Gastrocnemius medialis (tissue), 4 donors: ENCODE results near the gene GNB1L. TPM values are rescaled to one million over a fixed set of nuclear protein-coding genes. Genes with fewer than 3 reads are reported as not detected.

Source experiments
- ATAC-seq, 2 donors: fragments of 150-250 bp; one replicate each; pipeline ENCODE4 v1.9.1; 2016
- DNase-seq, 2 donors: peaks; one replicate each; pipeline ENCODE4 v3.0.0-alpha.2; 2019
- H3K27ac ChIP-seq, 4 donors: fragments of 200-600 bp; sonication (generic); 1 replicate in 1 of 4; 2 replicates in 3 of 4; pipeline ENCODE4 v1.5.1; 2016 to 2018; ENCODE audit warnings: mild to moderate bottlenecking in 2 of 4, moderate library complexity in 1 of 4
- H3K27me3 ChIP-seq, 3 donors: fragments of 200-600 bp; sonication (generic) in 2 of 3; 1 replicate in 1 of 3; 2 replicates in 2 of 3; pipeline versions ENCODE4 v1.5.1 to v1.6.0; 2016 to 2019; ENCODE audit warnings: mild to moderate bottlenecking in 1 of 3, moderate library complexity in 1 of 3
- H3K36me3 ChIP-seq, 2 donors: fragments of 200-600 bp; sonication (generic) in 1 of 2; one replicate each; pipeline ENCODE4 v1.5.1; 2017 to 2018
- H3K4me1 ChIP-seq, 2 donors: fragments of 200-600 bp; sonication (generic) in 1 of 2; one replicate each; pipeline ENCODE4 v1.5.1; 2016 to 2017; ENCODE audit warnings: mild to moderate bottlenecking in 2 of 2
- H3K4me3 ChIP-seq, 4 donors: fragments of 200-600 bp; sonication (generic) in 3 of 4; 1 replicate in 1 of 4; 2 replicates in 3 of 4; pipeline ENCODE4 v1.5.1; 2016 to 2019; ENCODE audit warnings: mild to moderate bottlenecking in 2 of 4
- H3K9me3 ChIP-seq, 3 donors: fragments of 200-600 bp; sonication (generic) in 2 of 3; 1 replicate in 1 of 3; 2 replicates in 2 of 3; pipeline ENCODE4 v1.5.1; 2016 to 2019
- CTCF ChIP-seq, 5 experiments: fragments of 450-650 bp in 3 of 5; fragments of 200-600 bp in 2 of 5; sonication (generic) in 2 of 5; IDR thresholded peaks in 4 of 5; conservative IDR thresholded peaks in 1 of 5; 1 replicate in 4 of 5; 2 replicates in 1 of 5; pipeline ENCODE4 v1.5.1; 2016 to 2019; ENCODE audit warnings: antibody characterized with exemption in 5 of 5, mild to moderate bottlenecking in 3 of 5, moderate library complexity in 3 of 5
- POLR2A ChIP-seq, 2 donors: fragments of 450-650 bp; IDR thresholded peaks; one replicate each; pipeline ENCODE4 v1.6.1; 2017; ENCODE audit warnings: antibody characterized with exemption in 2 of 2, mild to moderate bottlenecking in 2 of 2, moderate library complexity in 2 of 2
- in situ Hi-C, 4 donors: fragments of 200-750 bp; cut with MboI; loops; one replicate each; pipeline versions ENCODE4 v1.15.0 to v1.8.0; 2017; ENCODE audit warnings: low sequenced_read_pairs in 4 of 4
- intact Hi-C: fragments of 100-400 bp; cut with DNase I; formaldehyde crosslinking; loops from one replicate; pipeline ENCODE4 v1.15.1; 2023; ENCODE audit warnings: low total_unique reads
- total RNA-seq, 4 donors: library from RNA; depleted of rRNA; stranded (reverse); fragments of >200 nt; gene quantifications; one replicate each; pipeline versions ENCODE4 v1.1.0 to v1.2.3, GENCODE V29; 2016

Gene GNB1L
- total RNA-seq, 4 donors from 2014 or later = 4.4 to 9.6 (median 6.7) TPM

- in situ Hi-C loops (no loop called here), intact Hi-C loops (no loop called here)
- Histone ChIP-seq H3K4me1 (no peaks in the 10 kb centered on the region), H3K36me3 (no peaks in the 10 kb centered on the region), H3K27me3 (no peaks in the 10 kb centered on the region), H3K4me3 (no peak overlapping the region), H3K9me3 (no peaks in the 10 kb centered on the region), H3K27ac (no peak overlapping the region)
- TF ChIP-seq POLR2A (IDR thresholded peaks at IDR 0.05) (no peak), CTCF (IDR thresholded peaks at IDR 0.05 in 4 of 5, conservative IDR thresholded peaks at IDR 0.05 in 1 of 5) (no peak)
- ATAC-seq = no peak
- DNase-seq = no peak
Measured at GRCh38 chr22:19873960-19874306, 19.3 kb upstream of the GNB1L start.

- TF ChIP-seq POLR2A (IDR thresholded peaks at IDR 0.05) = no peak
- no peak for TF ChIP-seq CTCF (IDR thresholded peaks at IDR 0.05 in 4 of 5, conservative IDR thresholded peaks at IDR 0.05 in 1 of 5)
- no peak for ATAC-seq
- Histone ChIP-seq H3K9me3 (no peaks in the 10 kb centered on the region), H3K27me3 (no peaks in the 10 kb centered on the region), H3K36me3 (no peaks in the 10 kb centered on the region), H3K4me3 (no peak overlapping the region), H3K4me1 (no peaks in the 10 kb centered on the region), H3K27ac (no peak overlapping the region)
- in situ Hi-C loops (no loop called here), intact Hi-C loops (no loop called here)
- DNase-seq = peak in 1 of 2 donors; percentile 9
Measured at GRCh38 chr22:19873138-19873959, 18.7 kb upstream of the GNB1L start.

GRCh38 chr22:19872779-19873137 lies 18.1 kb upstream of the GNB1L start:
- ATAC-seq = no peak
- intact Hi-C loops = no loop called here
- TF ChIP-seq POLR2A (IDR thresholded peaks at IDR 0.05) (no peak), CTCF (IDR thresholded peaks at IDR 0.05 in 4 of 5, conservative IDR thresholded peaks at IDR 0.05 in 1 of 5) (no peak)
- in situ Hi-C loops = no loop called here
- DNase-seq = peak in 1 of 2 donors; percentile 12
- no peaks in the 10 kb centered on the region for H3K36me3 ChIP-seq
- H3K4me3 ChIP-seq = no peak overlapping the region
- no peak overlapping the region for H3K27ac ChIP-seq
- no peaks in the 10 kb centered on the region for H3K4me1 ChIP-seq
- no peaks in the 10 kb centered on the region for H3K27me3 ChIP-seq
- no peaks in the 10 kb centered on the region for H3K9me3 ChIP-seq

GRCh38 chr22:19871845-19872778 lies 17.4 kb upstream of the GNB1L start:
- Histone ChIP-seq H3K4me1 (no peaks in the 10 kb centered on the region), H3K27me3 (no peaks in the 10 kb centered on the region), H3K4me3 (no peak overlapping the region), H3K36me3 (no peaks in the 10 kb centered on the region), H3K27ac (no peak overlapping the region), H3K9me3 (no peaks in the 10 kb centered on the region)
- intact Hi-C loops (no loop called here), in situ Hi-C loops (no loop called here)
- TF ChIP-seq CTCF (IDR thresholded peaks at IDR 0.05 in 4 of 5, conservative IDR thresholded peaks at IDR 0.05 in 1 of 5) = no peak
- no peak for TF ChIP-seq POLR2A (IDR thresholded peaks at IDR 0.05)
- ATAC-seq (no peak), DNase-seq (peak in 1 of 2 donors; percentile 8)
